GM21529 (cell line): ENCODE measurements around the gene BCL11A.

ENCODE experiments used
- ATAC-seq: cut with Tn5 transposase; IDR thresholded peaks from one replicate; pipeline ENCODE4 v1.9.1; 2021; ENCODE audit not compliant: unreplicated experiment

Gene BCL11A

GRCh38 chr2:60509066-60509465 lies 44.4 kb downstream of the BCL11A start:
- no peak for ATAC-seq

- ATAC-seq = no peak
Measured at GRCh38 chr2:60508339-60508917, 45.0 kb downstream of the BCL11A start.

- ATAC-seq = no peak
Measured at GRCh38 chr2:60507211-60507965, 46.1 kb downstream of the BCL11A start.

- peak; percentile 41 for ATAC-seq
Measured at GRCh38 chr2:60505880-60506260, 47.6 kb downstream of the BCL11A start.

- ATAC-seq = peak; percentile 12
Measured at GRCh38 chr2:60505240-60505879, 48.1 kb downstream of the BCL11A start.

- ATAC-seq = no peak
Measured at GRCh38 chr2:60504049-60504448, 49.4 kb downstream of the BCL11A start.

- no peak for ATAC-seq
Measured at GRCh38 chr2:60502144-60502543, 51.3 kb downstream of the BCL11A start.

- ATAC-seq = no peak
Measured at GRCh38 chr2:60500861-60501260, 52.6 kb downstream of the BCL11A start.

- no peak for ATAC-seq
Measured at GRCh38 chr2:60499651-60500265, 53.7 kb downstream of the BCL11A start.

GRCh38 chr2:60498816-60499429 lies 54.5 kb downstream of the BCL11A start:
- ATAC-seq = peak; percentile 51

GRCh38 chr2:60498127-60498815 lies 55.2 kb downstream of the BCL11A start:
- ATAC-seq = peak; percentile 35

- ATAC-seq = no peak
Measured at GRCh38 chr2:60497500-60497899, 56.0 kb downstream of the BCL11A start.

- no peak for ATAC-seq
Measured at GRCh38 chr2:60496956-60497355, 56.5 kb downstream of the BCL11A start.

- ATAC-seq = no peak
Measured at GRCh38 chr2:60496475-60496874, 57.0 kb downstream of the BCL11A start.

- ATAC-seq = no peak
Measured at GRCh38 chr2:60495041-60495625, 58.3 kb downstream of the BCL11A start.

GRCh38 chr2:60493804-60494387 lies 59.6 kb downstream of the BCL11A start:
- ATAC-seq = no peak

GRCh38 chr2:60492548-60492947 lies 60.9 kb downstream of the BCL11A start:
- ATAC-seq = no peak

- ATAC-seq = no peak
Measured at GRCh38 chr2:60490848-60491247, 62.6 kb downstream of the BCL11A start.

- no peak for ATAC-seq
Measured at GRCh38 chr2:60490441-60490840, 63.0 kb downstream of the BCL11A start.

GRCh38 chr2:60489289-60489688 lies 64.2 kb downstream of the BCL11A start:
- ATAC-seq = no peak
